Measurements from ENCODE around the gene SPRR2F.

DNA sequence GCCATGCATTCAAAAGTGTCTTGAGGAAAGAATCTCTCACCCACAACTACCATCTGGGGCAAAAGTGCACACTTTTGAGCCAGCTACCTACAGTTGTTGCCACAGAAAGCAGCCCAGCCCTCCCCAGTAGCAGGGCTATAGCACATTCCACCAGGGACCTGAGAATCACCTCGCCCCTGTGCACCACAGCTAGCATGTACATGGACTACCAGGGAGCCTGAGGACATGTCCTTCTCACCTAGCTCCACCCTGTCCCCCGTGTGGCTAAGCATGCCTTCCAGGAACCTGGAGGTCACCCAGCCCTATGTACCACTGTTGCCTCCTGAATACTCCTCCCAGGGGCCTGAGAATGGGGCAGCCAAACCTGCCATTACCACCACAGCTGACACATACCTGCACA, 20.4 kb upstream of the SPRR2F start:
- TF ChIP-seq, protein P1, sequence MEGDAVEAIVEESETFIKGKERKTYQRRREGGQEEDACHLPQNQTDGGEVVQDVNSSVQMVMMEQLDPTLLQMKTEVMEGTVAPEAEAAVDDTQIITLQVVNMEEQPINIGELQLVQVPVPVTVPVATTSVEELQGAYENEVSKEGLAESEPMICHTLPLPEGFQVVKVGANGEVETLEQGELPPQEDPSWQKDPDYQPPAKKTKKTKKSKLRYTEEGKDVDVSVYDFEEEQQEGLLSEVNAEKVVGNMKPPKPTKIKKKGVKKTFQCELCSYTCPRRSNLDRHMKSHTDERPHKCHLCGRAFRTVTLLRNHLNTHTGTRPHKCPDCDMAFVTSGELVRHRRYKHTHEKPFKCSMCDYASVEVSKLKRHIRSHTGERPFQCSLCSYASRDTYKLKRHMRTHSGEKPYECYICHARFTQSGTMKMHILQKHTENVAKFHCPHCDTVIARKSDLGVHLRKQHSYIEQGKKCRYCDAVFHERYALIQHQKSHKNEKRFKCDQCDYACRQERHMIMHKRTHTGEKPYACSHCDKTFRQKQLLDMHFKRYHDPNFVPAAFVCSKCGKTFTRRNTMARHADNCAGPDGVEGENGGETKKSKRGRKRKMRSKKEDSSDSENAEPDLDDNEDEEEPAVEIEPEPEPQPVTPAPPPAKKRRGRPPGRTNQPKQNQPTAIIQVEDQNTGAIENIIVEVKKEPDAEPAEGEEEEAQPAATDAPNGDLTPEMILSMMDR (IDR thresholded peaks at IDR 0.05): no peak
- TF ChIP-seq EP300 (IDR thresholded peaks at IDR 0.05) (no peak), POLR2A (IDR thresholded peaks at IDR 0.05) (no peak), POLR2AphosphoS5 (IDR thresholded peaks at IDR 0.05) (no peak)

Measured in gastroesophageal sphincter (tissue), 3 donors.